NCI-H774 (cell line): ENCODE data around the gene TIPARP.
A peak's percentile ranks its signal among the peaks of the same experiment; 100 is the strongest.
"Not testable (repeated sequence)": the region's sequence is repeated elsewhere in the genome, so short reads cannot be mapped to it uniquely, and the experiment has no call there.

Source experiments
- DNase-seq: peaks from one replicate; lab custom pipeline; 2025; lab: John Stamatoyannopoulos, UW

The TIPARP gene

DNA sequence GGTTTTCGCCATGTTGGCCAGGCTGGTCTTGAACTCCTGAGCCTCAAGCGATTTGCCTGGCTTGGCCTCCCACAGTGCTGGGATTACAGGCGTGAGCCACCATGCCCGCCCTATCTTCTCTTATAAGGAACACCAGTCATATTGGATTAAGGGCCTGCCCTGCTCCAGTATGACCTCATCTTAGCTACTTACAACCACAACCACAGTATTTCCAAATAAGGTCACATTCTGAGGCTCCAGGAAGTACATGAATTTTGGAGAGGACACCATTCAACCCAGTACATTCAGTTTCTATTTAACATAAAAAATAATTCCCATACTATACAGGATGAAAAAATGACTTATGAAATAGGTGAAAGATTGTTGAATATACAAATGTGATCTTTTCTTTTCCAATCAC lies 37.6 kb downstream of the TIPARP start:
- not testable (repeated sequence) for DNase-seq

- no peak for DNase-seq
These were observed 41.9 kb downstream of the TIPARP start for GRCh38 chr3:156716105-156716862.

GRCh38 chr3:156718622-156719306 lies 44.4 kb downstream of the TIPARP start:
- no peak for DNase-seq

DNA sequence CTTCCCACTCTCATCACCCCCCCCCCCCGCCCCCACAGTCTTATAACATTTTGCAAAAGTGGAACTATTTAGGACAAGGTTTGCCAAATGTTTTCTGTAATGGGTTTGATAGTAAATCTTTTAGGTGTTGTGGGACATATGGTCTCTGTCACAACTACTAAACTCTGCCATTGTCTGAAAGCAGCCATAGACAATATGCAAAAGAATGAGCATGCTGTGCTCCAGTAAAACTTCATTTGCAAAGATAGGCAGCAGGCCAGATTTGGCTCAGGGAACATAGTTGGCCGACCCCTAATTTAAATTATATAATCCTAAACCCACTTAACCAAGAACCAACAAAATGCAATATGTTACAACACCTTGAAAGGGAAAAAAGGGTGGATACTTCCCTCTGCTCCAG lies 46.4 kb downstream of the TIPARP start:
- no peak for DNase-seq

- DNase-seq = no peak
These were observed 47.6 kb downstream of the TIPARP start for GRCh38 chr3:156721687-156722618.

DNA sequence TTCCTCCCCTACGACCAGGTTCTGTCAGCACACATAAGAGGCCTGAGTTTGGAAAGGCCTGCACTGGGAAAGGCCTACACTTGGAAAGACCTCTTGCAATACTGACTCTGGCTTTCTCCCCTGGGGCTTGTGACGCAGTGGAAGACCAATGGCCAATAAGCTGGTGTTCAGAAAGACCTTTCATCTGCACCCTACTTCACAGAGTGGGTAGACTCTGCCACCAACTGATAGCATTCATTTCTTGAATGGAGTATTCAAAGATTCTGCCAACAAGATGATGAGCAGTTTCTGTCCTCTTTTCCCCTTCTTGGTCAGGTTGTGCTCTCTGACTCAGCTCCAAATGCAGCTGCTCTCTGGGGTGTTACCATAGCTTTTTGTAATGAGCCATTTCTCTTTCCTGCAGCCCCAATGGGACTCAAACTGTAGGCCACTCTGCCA lies 48.8 kb downstream of the TIPARP start:
- DNase-seq = no peak

DNA sequence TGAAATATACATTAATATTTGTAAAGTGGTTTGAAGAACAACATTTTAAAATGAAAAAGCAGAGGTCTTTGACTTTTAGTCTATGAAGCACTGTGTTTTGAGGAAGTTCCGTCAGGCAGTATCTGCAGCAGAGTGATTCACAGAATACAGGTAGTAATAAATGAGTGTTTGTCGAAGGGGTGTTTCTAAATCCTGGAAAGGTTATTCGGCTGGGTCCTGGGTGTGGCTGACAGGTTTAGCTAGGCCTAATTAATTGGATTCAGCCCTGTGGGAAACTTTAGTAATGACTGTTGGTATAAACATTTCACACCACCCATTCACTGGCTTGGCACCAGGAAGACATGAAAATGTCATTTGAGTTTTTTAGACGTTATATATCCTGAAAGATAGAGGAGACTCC lies 51.3 kb downstream of the TIPARP start:
- peak; percentile 67 for DNase-seq

DNA sequence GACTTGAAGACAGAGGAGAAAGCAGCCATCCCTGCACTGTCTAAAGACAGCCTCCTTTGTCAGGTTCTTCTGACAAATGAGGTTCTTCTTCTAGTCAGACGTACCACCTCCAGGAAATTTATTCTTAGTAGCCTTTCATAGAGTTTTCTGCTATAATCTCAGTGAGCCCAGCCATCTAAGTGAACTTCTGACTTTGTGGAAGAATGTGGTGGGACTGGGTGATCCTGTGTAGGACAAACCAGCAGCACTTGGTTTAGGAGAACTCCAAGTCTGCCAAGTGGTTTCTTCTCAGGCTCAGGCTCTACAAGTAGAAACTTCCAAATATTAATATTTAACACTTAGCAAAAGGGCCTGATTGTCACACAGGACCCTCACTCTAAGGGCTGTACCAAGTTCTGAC lies 52.1 kb downstream of the TIPARP start:
- DNase-seq = no peak

DNA sequence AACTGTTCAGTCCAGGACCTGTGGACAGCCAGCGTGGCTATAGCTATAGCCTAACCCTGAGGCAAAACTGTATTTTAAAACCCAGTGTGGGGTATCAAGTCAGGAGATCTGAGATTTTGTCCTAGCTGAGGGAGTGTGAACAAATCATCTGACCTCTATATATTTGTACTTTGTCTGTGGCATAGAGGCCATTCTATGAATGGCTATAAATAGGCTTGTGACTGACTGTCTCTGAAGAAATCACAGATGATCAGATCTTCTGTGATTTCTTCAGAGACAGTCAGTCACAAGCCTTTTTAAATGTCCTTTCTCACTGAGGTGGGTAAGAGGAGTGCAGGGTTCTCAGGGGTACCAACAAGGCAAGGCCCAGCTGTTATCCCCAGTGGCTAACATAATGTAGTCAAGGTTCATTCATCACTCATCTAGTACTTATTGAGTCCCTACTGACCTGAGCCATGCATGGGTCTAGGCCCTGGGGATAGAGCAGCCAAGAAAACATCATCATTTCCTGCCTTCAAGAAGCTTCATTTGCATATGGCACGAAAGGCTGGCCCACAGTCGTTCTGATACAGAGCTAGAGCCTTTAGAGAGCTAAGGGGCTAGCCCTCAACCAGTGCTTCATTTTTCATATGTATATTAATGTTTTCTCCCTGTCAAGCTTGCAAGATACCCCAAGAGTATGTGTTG lies 53.3 kb downstream of the TIPARP start:
- DNase-seq = no peak

DNA sequence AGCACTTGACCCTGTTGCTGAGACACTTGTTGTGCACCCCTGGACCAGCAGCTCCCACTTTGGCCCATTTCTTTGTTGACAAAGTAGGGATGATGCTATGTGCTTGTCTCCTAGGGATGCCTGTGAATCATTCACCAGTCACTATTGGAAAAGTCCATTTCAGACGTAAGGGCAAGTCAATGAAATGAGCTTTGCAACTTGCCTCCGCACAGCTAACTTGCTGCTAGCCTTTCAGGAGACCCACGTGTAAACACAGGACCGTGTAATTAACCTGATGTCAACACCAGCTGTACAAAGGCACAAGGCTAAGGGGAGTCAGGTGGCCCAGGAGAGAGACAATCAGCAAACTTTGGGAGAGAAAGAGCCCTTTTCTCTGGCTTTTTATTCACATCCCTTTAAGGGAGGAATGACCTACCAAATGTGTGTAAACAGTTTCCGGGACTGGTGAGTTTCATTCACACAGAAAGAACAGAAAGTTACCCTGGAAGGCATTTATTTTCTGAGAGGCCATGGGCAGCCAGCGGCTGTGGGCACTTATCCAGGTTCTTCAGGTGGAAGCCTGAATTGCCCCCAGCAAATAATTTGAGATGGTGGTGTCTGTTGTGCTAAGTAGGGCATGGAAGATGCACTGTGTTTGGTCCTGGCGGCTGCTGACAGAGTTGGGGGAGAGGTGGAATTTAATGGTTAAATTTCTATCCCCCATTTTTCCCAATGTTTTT lies 54.0 kb downstream of the TIPARP start:
- DNase-seq = peak; percentile 93

GRCh38 chr3:156729460-156730179 lies 55.2 kb downstream of the TIPARP start:
- DNase-seq = no peak

- no peak for DNase-seq
These were observed 57.4 kb downstream of the TIPARP start for GRCh38 chr3:156731813-156732212.

DNA sequence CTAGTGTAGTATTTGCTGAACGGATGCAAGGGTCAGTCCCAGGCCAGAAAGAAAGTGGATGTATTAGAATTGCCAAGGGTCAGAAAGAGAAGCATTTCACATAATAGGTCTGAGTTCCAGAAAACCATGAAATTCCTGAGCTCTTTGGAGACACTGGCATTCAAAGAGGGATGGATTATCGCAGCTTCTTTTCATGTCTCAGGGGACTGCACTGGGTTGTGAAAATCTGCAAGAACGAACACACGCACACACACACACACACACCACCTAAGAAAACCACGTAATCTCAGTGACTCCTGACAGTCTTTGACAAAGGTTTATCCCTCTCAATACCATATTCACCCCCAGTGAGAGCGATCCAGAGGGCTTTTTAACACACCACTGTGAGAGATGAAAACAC lies 57.9 kb downstream of the TIPARP start:
- no peak for DNase-seq

- DNase-seq = no peak
These were observed 58.5 kb downstream of the TIPARP start for GRCh38 chr3:156732715-156733421.

DNA sequence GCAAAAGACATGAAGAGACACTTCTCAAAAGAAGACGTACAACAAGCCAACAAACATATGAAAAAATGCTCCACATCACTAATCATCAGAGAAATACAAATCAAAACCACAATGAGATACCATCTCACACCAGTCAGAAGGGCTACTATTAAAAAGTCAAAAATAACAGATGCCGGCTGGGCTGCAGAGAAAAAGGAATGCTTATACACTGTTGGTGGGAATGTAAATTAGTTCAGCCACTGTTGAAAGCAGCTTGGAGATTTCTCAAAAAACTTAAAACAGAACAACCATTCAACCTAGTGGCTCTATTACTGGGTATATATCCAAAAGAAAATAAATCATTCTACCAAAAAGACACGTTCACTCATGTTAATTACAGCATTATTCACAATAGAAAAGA lies 60.3 kb downstream of the TIPARP start:
- DNase-seq = not testable (repeated sequence)

DNA sequence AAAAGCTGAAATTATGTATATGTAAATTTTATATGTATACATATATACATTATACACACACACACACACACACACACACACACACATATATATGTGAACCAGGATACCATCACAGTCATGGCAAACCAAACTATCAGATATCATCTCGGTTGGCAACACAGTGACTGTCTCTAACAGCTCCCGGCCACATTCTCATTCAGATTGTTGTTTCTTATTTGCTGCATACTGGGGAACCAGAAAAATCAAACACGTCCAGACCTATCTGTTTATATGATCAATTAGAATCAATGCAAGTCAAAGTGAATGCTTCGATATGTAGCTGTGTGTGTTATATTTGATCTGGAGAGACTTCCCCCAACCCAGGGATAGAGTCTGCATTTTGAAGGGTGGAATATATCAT lies 61.1 kb downstream of the TIPARP start:
- no peak for DNase-seq

DNA sequence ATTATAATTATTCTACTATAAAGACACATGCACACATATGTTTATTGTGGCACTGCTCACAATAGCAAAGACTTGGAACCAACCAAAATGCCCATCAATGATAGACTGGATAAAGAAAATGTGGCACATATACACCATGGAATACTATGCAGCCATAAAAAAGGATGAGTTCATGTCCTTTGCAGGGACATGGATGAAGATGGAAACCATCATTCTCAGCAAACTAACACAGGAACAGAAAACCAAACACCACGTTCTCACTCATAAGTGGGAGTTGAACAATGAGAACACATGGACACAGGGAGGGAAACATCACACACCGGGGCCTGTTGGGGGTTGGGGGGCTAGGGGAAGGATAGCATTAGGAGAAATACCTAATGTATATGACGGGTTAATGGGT lies 62.7 kb downstream of the TIPARP start:
- not testable (repeated sequence) for DNase-seq

GRCh38 chr3:156738251-156738650 lies 63.9 kb downstream of the TIPARP start:
- DNase-seq = no peak

DNA sequence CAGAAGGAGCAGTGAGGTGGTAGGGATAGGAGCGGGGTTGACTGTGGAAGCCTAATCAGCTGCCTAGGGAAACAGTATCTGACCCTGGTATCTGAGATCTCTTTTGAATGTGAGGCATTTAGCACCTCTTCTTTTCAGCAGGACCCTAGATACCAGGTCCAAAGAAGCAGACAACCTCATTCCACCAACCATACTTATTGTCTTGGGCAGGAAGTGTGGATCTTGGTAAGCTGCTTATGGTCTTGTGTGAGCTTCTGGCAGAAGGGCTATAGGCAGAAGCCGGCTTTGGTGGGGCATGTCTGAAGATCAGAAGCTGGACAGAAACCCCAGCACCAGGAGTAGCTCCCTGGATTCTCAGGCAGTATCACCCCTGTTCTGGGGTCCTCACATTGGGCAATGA lies 65.6 kb downstream of the TIPARP start:
- DNase-seq = no peak

DNA sequence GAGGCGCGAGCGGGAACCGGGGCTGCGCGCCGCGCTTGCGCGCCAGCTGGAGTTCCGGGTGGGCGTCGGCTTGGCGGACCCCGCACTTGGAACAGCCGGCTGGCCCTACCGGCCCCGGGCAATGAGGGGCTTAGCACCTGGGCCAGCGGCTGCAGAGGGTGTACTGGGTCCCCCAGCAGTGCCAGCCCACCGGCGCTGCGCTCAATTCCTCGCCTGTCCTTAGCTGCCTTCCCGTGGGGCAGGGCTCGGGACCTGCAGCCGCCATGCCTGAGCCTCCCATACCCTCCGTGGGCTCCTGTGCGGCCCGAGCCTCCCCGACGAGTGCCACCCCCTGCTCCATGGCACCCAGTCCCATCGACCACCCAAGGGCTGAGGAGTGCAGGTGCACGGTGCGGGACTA lies 66.2 kb downstream of the TIPARP start:
- not testable (repeated sequence) for DNase-seq
